GM18873 (cell line): ENCODE data around the gene CLSTN2.

Experiments used
- ATAC-seq: cut with Tn5 transposase; IDR thresholded peaks from one replicate; pipeline ENCODE4 v1.9.1; 2021; ENCODE audit warnings: mild to moderate bottlenecking, moderate library complexity, moderate number of reproducible peaks; ENCODE audit not compliant: unreplicated experiment, low FRiP score

The CLSTN2 gene

DNA sequence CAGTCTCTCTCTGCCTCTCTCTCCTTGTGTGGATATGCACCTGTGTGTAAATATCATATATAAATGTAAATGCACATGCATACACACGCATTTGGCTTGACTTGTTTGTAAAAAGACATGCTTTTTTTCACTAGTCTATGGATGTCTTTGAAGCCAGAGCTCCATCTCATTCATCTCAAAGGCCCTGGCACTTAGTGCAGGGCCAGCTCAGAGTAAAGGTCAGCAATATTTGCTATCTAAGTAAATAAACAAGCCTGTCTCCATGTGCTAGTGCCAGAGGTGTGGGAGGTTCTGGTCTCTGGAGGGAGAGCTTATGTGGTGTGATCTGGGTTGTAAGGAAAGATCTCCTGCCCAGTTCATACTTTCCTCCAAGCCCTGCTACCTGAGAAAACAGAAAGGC is 5.6 kb downstream of the CLSTN2 start:
- ATAC-seq: no peak

DNA sequence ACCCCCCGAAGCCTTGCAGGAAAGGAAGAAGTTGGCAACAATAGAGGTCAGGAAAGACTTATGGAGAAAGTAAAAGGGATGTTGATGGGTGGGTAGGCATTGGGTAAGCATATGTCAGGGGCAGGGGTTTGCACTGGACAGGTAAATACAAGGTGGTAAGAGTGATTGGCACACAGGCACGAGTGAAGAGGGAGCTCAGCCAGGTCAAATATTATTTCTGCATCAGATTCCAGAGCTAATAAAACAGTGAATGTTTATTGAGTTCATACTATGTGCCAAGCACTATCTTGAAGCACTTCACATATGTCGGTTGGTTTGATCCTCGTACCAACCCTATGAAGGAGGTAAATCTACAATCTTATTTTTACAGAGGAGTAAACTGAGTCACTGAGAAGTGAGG is 6.6 kb downstream of the CLSTN2 start:
- no peak for ATAC-seq

DNA sequence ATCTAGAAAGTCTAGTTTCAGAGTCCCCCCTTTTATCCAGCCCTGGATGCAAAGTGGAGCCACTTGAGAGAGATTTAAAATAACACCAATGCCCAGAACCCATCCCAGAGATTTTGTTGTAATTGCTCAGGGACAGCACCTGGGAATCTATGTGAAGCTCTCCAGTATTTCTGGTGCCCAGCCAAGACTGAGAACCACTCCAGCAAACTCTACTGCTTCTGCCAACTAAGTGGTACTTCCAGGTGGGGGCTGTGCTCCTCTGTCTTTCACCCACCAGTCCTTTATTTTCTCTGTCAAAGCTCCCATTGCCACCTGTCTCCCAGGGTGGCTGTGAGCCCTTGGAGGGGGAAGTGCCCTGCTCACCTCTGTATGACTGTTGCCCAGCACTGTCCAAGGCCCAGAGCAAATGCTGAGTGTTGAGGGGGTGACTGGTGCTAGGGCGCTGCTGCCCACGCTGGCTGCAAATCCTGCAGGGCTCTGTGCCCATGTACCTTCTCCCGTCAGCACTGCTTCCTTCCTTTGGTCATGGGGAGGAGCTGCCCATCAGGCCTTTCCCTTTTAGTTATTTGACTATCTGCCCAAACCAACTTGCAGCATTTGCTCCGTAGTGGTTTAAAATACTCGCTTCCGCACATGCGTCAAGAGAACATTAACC is 9.4 kb downstream of the CLSTN2 start:
- ATAC-seq: no peak

DNA sequence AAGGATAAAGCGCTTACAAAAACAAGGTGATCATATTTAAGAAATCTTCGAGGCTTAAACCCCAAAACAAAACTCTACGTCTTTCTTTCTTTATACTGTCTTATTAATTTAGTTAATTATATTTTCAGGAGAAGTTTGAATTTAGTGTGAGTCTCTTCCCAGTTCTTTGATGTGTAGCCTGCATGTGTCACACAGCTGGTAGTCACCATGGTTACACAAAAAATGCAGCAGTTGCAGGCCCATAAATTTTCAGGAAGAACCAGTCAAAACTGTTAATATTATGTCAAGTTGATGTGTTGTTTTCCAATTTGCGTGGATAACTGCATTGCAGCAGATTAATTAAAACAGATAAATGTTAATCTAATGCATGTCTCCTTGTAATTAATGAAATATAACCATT is 10.4 kb downstream of the CLSTN2 start:
- no peak for ATAC-seq

DNA sequence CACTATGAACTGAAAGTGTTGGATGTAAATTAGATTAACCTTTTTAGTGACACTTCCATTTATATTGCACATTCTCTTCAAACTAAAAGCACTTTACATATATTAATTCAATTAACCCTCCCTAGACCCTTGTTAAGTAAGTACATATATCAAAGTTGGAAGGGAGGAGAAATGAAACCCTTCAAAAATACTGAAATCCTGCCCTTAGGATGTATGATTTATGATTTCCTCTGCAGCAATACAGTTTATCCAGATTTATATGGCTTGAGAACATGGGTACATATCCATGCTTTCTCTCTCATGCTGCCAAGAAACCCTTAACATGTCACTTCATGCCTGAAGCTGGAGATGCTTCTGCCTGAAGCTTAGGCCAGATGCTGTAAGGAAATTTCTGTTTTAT is 11.0 kb downstream of the CLSTN2 start:
- ATAC-seq: no peak

DNA sequence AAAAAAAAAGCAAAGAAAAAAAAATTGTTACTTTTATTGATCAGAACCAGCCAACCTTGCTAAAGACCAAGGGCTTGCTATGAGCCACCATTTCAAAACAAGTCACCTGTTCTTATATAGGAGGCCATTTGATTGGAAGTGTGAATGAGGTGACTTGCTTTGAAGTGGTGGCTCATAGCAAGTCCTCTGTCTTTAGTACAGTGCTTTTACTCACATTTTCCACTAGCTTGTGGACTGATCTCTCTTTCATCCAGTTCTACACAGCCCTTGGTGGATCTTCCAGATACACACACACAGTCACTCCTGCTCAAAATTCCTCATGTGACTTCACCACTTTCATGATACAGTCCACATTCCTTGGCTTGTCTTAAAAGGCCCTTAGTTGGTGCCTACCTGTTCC is 13.5 kb downstream of the CLSTN2 start:
- no peak for ATAC-seq

DNA sequence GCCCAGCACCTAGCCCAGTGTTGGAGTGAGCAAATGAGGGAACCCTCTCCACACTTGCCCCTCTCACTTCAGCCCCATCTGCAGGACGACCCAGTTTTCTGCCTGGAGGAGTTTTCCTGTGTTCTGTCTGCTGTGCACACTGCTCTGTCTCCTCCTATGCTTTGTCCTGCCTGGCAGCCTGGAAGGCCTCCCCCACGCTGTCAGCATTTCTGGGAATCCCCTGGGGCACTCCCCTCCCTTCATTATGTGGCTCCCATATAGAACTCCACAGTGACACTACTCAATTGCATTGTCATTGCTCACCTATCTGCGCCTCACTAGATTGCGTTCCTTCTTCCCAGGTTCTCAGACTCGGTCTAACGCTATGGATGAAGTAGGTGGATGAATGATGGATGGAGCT is 13.9 kb downstream of the CLSTN2 start:
- no peak for ATAC-seq

DNA sequence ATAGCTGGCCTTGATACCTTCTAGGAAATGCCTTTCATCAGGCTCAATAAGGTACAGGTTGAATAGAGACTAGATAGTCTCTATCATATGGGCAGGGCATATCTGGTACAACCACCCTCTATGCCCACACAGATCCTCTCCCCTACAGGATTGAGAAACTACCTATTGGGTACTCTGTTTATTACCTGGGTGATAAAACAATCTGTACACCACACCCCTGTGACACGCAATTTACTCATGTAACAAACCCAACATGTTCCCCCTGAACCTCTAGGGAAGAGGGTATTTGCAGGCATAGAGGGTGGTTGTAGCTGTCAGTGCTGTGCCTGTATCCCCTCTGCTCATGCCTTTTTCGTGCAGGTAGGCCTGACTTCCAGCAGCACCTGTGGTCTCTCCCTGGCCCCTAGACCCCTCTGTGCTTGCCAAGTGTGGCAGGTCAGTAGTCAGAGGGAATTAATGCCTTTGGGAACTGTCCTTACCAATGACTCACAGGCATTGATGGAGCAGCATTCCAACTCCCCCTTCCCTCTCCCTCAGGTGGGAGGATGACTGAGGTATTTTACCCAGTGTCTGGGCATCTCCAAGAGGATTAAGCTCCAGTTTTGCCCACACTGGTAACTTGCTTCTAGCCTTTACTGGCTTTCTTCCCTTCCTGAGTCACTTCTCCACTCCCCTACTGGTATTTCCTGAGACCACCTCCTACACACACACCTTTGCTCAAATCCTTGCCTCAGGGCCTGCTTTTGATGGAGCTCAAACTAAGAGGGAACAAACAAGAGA is 18.3 kb downstream of the CLSTN2 start:
- no peak for ATAC-seq

DNA sequence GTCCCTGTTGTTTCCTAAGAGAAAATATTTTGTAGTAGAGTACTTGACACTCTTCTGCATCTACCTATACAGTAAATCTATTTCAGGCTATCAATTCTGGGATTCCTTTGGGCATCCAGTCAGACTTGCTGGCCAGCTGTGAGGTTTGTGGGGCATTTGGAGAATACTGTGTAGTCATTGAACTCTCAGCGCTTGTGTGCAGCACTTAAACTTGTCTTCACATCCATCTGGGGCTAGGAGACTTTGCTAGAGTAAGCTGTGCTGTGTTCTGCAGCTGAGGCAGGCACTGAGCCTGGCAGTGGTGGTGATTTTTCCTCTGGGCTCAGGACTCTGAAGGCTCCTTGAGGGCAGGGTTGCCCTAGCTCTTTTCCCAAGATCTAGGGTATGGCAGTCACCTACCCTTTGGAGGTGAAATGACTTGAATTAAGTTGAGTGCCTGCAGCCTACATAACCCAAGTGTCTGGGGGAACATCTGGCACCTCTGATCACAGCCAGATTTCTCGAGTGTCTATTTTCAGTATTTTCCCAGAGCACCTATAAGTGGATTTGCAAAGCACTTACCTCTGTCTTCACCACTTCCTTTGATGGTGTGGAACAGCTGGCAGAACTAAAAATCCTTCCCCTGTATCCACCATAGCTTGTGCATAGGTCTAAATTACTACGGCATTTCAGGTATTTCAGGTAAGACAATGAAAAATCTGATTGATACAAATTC is 19.3 kb downstream of the CLSTN2 start:
- ATAC-seq: no peak

DNA sequence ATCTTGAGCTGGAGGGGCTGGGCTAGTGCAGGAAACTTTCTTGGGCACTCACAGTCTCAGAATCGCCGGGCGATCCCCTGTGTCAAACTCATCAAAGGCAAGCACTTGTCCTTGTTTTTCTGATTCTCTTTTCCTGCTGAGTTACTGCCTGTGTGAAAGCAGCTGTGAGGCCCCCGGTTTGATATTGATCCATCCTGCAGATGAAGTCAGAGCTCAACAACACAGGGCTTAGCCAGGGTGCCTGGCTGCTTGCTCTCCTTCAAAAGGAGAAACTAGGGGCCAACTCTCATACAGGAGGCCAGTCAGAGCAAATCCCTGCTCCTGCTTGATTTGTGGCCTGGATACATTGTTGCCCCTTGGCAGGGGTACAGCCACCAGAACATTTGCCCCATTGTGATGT is 22.9 kb downstream of the CLSTN2 start:
- ATAC-seq: no peak

DNA sequence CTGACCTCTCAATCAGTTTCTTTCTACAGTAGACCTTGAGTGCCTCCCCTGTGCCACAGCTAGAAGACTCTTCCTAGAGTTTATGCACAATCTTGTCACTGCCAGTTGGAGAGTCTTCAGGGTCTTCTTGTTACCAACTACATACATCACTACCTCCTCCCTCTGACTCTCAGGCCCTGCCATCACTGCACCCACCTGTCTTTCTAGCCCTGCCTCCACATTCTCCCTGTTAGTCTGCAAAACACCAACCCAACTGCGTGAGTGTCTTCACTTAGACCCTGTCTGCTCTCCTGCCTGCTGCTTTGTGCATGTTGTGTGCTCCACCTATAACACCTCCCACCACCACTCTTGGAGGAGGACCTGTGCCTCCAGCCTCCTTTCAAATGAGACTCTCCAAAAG is 34.4 kb downstream of the CLSTN2 start:
- ATAC-seq: no peak

DNA sequence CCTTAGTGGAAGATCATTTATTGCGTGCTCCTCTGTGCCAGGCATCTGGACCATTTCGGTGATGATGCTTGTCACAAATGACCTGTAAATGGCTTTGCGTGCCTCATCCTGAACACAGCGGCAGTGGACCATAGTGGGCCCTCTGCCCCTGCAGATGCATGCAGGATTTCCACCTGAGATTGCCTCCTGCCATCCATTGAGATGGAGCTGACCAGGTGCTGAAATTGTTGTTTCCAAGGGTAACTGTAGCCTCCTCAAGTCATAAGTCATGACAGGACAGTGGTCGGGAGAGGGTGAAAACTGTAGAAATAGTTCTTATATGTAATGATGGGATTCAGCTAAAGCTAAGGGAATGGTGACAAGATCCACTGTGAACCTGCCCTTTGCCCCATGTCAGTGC is 35.5 kb downstream of the CLSTN2 start:
- ATAC-seq: no peak

DNA sequence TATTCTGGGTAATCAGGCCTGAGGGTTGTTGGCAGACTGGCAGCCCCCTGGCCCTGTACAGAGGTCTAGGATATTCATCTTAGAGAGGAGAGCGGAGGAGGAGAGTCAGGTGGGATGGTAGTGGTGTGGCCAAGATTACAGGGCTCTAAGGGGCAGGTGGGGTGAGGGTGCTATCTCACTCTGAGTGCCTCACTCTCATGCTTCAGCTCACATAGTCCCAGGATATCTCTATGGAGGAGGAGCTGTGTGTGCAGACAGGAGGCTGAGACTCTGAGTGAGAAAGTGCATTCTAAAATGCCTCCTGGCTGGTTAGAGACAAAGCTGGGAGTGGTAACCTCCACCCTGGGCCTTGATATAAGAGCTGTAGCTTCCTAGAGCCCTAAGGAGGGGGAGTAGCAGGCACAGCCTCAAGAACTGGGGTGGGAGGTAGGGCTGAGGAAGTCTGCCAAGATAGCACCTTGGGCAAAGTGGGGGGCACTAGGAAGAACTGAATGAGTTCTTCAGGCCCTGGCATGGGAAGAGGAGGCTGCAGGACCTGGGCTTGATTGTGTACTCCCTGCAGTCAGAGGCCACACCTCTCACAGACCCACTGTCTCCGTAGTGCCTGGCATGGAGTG is 39.9 kb downstream of the CLSTN2 start:
- no peak for ATAC-seq

DNA sequence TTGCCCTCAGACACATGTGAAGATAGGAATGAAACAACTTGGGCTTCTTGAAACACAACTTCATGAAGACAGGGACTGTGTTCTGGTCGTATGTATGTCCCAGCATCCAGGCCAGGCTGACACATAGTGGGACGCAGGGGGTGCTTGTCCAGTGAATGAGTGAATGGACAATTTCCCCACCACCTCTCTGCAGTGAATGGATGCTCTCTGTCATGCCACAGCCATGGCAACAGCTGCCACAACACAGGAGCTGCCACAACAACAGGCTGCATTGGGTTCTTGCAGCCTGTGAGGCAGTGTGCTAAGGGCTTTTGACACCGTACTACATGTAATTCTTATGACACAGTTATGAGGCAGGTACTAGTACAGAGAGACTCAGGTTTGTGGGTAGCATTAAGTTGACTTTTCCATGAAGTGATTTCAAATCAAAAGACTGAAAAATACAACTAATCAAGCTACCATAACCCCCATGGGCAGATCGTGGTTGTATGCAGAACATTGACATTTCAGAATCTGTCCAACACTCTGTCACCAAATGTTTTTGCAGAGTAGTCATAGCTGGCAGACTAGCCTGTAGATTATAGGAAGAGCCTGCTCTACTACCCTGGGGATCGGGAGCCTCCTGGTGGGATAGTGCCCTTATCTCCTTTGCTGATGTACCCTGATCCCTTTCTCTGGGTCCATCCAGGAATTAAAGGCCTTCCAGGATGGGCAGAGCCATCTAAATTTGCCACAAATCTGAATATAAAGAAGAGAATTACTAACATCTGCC is 40.8 kb downstream of the CLSTN2 start:
- ATAC-seq: no peak

DNA sequence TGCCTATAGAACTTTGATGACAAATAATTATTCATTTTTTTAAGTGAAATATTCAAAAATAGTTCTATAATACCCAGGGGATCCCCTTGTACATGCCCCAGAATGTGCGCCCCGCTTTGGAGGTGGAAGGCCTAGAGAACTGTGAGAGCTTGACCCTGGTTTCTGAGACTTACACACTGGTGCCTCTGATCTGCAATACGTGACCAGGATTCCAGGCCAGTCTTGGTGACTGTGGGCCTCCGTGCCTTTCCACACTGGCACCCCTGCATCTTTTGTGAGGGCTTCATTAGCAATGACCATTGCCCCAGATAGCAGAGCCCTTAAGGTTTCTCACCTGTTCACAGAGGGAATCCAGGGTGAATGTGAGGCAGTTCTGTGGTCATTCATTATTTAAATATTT is 44.0 kb downstream of the CLSTN2 start:
- ATAC-seq: no peak

DNA sequence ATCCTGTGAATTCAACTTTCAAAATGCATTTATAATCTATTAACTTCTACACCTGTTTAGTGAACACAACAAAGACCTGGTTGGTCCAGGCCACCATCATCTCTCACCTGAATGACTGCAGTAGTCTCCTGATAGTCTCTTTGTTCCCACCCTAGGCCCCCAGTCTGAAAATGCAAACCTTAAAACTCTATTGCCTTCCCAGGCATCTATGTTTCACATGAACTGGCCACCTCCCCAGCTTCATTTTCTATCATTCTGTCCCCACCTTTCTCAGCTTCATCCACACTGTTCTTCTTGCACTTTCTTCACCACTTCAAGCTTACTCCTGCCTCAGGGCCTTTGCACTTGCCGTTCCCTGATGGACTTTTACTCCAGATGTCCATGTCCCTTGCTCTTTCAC is 45.0 kb downstream of the CLSTN2 start:
- ATAC-seq: no peak

DNA sequence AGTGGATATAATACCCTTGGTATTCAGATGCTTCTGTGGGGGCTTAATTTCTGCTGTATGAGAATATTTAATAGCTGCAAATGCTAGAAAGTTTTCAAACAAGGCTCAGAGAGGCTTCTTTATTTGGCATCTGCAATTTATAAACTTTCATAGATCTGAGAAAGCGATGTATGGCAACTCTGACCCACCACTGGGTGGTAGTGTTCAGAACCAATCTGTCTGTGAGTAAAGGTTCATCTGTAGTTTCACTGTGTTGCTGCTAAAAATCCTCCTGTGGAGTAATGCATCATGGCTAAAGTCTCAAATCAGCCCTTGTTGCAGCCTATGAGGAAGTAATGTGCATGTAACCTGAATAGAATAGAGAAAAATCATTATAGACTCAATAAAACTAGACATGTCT is 47.4 kb downstream of the CLSTN2 start:
- ATAC-seq: no peak

DNA sequence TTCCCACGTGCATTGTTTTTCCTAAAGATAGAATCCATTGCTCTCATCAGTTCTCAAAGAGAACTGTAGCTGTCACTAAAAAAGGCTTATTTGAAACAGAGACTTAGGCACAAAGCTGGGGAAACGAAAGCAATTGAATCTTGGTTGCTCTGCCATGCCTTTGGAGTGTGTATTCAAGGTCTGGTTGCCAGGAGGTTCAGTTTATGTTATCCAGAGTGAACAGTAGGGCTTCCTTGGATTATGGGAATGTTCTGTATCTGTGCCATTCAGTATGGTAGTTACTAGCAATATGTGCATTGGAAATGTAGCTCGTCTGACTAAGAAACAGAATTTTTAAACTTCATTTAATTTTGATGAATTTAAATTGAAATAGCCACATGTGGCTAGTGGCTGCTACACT is 50.6 kb downstream of the CLSTN2 start:
- ATAC-seq: no peak

DNA sequence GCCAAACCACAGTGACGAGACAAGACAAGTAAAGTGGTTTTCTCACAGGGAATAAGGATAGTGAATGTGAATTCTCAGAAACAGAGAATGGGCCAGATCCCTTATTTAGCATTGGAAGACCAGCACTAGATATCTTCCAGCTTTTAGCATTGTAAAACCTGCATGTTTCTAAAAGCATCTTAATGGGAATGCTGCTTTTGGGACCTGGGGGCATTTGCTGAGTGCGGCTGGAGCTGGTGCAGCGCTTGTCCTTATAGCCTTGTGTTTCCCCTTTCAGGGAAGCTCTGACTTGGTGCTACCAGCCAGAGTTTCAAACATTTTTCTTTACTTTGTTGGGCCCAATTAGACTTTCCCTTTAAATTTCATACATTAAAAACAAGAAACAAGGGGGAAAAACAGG is 52.9 kb downstream of the CLSTN2 start:
- no peak for ATAC-seq

DNA sequence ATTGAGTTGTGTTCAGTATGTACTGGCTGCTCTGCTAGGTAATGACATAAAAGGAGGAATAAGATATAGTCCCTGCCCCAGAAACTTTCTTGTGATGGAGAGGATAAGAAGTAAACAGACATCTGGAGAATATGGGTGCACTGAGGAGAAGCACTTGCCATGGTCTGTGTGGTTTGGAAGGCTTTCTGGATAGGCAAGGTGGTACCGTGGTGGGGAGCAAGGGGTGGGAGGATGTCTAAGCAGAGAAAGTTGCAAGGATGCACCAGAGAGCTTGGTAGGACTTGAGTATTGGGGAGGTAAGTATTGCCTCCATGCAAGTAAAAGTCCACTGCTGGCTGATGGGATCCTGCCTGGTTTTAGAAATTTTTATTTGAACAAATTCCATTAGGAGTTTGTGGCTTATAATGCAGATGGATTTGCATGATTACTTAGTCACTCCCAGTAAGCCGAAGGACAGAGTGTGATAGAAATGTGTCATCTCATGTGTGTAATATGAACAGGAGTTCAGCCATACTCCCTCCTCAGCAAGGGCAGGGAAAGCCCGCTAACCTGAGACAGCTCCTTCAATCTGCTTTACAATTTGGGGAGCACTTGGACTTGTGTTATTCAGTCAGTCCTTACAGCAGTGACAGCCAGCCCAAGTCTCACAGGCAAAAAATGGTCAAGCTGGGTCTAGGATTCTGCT is 53.6 kb downstream of the CLSTN2 start:
- ATAC-seq: no peak
